GM06990 (cell line): Measurements from ENCODE around the gene ADGRD1.

Source experiments
- DNase-seq: peaks from one replicate; pipeline ENCODE4 v3.0.0-alpha.2; 2011; ENCODE audit not compliant: insufficient read length; ENCODE audit errors: extremely low read depth
- H3K27me3 ChIP-seq: replicated peaks from 2 replicates; pipeline ENCODE4 v1.6.0; 2011; ENCODE audit warnings: low read length; ENCODE audit not compliant: control insufficient read depth, insufficient read depth
- H3K36me3 ChIP-seq: 2 replicates; pipeline ENCODE4 v1.5.1; 2011; ENCODE audit warnings: low read length; ENCODE audit not compliant: control insufficient read depth, insufficient read depth
- H3K4me3 ChIP-seq: replicated peaks from 2 replicates; pipeline ENCODE4 v1.5.1; 2011; ENCODE audit warnings: low read depth, mild to moderate bottlenecking, control low read depth, low read length
- TF ChIP-seq, protein P1 (sequence below): IDR thresholded peaks from 2 replicates; pipeline ENCODE4 v1.5.1; 2011; ENCODE audit warnings: low read length, control low read depth, mild to moderate bottlenecking, inconsistent platforms; ENCODE audit not compliant: insufficient read depth, poor library complexity, severe bottlenecking

ADGRD1 gene

DNA sequence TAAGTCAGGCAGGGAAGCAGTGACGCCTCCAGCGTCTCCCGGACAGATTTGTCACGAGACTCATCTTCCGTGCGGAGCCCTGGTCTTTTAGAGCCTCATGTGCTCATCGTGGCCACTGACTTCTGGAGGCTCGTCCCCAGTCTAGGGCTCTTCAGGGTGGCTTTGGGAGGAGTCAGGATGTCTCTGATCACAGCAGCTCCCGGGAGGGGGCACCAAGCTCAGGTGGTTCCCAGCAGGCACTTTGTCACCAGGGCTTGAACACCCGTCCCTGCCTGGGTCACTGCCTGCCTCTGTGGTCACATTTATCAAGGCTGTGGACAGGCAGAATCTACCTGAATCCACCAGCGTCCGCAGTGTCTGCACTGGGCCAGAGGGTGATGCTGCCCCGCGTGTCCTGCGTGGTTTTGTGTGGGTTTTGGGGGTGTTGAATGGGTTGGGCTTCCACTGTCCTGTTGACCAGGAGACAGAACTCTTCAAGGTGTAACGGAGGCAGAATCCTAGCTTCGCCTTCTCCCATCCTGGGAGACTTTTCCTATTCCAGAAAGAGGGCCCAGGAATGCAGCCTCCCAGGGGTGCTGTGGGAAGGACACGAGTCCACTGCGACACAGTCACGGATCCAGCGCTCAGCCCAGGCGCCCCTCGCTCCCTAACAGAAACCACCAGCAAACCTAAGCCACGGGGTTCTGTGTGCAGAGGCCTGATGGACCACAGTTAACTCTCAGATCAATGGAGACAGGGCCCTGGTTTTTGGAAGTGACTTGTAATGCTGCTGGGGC is 132.3 kb downstream of the ADGRD1 start:
- no peak for DNase-seq
- no peaks in the 10 kb centered on the region for H3K36me3 ChIP-seq
- TF ChIP-seq, protein P1, sequence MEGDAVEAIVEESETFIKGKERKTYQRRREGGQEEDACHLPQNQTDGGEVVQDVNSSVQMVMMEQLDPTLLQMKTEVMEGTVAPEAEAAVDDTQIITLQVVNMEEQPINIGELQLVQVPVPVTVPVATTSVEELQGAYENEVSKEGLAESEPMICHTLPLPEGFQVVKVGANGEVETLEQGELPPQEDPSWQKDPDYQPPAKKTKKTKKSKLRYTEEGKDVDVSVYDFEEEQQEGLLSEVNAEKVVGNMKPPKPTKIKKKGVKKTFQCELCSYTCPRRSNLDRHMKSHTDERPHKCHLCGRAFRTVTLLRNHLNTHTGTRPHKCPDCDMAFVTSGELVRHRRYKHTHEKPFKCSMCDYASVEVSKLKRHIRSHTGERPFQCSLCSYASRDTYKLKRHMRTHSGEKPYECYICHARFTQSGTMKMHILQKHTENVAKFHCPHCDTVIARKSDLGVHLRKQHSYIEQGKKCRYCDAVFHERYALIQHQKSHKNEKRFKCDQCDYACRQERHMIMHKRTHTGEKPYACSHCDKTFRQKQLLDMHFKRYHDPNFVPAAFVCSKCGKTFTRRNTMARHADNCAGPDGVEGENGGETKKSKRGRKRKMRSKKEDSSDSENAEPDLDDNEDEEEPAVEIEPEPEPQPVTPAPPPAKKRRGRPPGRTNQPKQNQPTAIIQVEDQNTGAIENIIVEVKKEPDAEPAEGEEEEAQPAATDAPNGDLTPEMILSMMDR: no peak
- no peaks in the 10 kb centered on the region for H3K27me3 ChIP-seq
- no peak overlapping the region for H3K4me3 ChIP-seq

DNA sequence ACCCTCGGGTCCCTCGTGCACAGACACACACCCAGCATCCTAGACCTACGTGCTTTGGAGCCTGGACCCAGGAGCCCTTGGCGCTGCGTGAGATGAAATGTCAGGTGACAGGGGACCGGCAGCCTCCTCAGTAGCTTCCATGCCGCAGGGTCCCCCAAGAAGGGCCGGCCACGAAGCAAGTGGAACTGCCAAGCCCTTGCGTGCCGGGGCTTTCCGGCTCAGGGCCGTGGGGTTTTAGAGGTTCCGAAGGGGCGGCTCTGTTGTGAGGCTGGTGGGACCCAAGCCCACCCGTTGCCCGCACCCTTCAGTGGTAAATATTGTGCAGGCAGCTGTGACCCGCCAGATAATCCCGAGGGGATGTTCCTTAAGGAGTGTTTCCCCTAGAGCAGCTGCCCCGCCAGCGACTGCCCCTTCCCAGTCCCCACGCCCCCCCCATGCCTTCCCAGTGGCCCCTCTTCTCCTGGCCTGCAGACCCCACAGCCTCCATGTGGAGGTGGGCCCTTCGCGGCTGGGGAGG is 133.7 kb downstream of the ADGRD1 start:
- H3K27me3 ChIP-seq: no peaks in the 10 kb centered on the region
- no peak for DNase-seq
- H3K36me3 ChIP-seq: no peaks in the 10 kb centered on the region
- TF ChIP-seq, protein P1: no peak
- H3K4me3 ChIP-seq: no peak overlapping the region

DNA sequence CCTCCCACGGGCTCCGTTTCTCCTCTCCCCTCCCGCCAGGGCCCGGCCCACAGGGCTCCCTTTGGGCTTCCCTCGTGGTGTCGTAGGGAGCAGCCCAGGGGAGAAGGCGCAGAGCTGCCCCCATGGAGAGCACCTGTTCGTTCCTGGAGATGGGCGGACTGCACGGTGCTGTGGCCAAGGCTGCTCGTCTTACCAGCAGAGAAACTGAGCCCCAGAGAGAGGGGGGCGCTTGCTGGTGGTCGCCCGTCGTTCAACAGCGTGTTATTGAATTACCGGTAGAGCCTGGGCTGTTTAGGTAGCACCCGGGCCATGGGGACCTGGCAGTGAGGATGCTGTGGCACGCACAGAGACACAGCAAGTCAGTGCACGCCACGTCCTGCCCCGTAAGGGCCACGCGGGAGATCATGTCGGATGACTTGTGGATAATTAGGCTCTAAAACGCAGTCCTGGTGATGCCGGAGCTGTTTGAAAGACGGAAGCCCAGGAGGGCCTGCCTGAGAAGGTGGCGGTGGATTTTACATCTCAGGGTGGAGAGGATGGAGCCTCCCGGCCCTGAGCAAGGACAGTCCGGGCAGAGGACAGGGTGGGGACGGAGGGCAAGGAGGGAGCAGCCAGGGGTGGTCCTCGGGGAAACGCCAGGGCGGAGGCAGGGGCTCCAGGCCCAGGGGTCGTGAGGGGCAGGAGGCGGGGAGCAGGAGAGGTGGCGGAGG is 134.4 kb downstream of the ADGRD1 start:
- no peaks in the 10 kb centered on the region for H3K36me3 ChIP-seq
- no peaks in the 10 kb centered on the region for H3K27me3 ChIP-seq
- TF ChIP-seq, protein P1: no peak
- H3K4me3 ChIP-seq: no peak overlapping the region
- no peak for DNase-seq

DNA sequence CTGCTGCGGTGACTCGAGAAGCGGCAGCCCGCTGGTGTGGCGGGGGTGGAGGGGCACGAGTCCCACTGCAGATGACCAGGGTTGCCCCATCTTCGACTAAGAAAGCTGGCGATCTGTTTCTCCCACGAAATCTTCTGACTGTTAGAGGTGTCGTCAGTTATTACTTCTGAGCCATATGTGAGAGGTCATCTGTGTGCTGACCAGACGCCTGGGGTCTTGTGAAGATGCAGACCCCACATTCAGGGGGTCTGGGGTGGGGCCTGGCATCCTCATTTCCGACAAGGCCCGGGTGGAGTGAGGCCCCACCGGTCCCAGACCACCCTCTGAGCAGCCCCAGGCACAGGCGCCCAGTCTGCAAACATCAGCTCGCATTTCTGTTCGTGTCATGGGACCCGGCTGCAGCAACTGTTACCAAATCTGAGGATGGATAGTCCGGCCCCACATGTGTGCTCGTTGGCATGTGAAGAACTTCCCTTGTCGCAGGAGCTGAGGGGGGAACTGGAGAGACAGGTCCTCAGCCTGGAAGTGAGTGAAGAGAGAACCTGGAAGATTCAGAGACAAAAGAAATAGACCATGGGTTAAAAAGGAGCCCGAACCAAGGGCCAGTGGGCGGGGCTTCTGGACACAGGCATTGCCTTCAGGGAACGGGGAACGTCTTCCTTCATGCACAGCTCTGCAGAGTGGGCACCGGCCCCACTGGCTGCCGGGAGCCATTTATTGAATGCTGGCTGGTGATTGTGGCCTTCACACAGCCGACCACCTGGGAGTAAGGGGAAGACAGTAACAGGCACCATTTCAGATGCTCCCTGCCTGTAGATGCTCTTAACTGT is 135.2 kb downstream of the ADGRD1 start:
- no peaks in the 10 kb centered on the region for H3K27me3 ChIP-seq

More for the DNA sequence above, 135.2 kb downstream of the ADGRD1 start:
- H3K4me3 ChIP-seq: no peak overlapping the region
- H3K36me3 ChIP-seq: no peaks in the 10 kb centered on the region
- no peak for DNase-seq
- TF ChIP-seq, protein P1: no peak
